Activated T-cell treated with anti-CD3 and anti-CD28 coated beads, Interleukin-2, amount 50 U/mL, for 72 hours (primary cell): Measurements from ENCODE around the gene AMIGO3. TPM values are rescaled to one million over a fixed set of nuclear protein-coding genes. Genes with fewer than 3 reads are reported as not detected.
"Not testable (repeated sequence)": the region's sequence is repeated elsewhere in the genome, so short reads cannot be mapped to it uniquely, and the experiment has no call there.

Experiments used
- ATAC-seq, 2 donors: fragments of 150-1000 bp; cut with Tn5 transposase; replicated peaks in 1 of 2; 2 replicates each; pipeline ENCODE4 v1.10.0; 2021; ENCODE audit warnings: moderate library complexity in 2 of 2, mild to moderate bottlenecking in 1 of 2
- DNase-seq, 2 donors: peaks; one replicate each; pipeline ENCODE4 v3.0.0; 2021 to 2022; ENCODE audit warnings: mixed read lengths in 1 of 2
- H3K27ac Mint-ChIP-seq: one replicate; pipeline ENCODE4 v1.8.0; 2022; ENCODE audit warnings: mild to moderate bottlenecking, moderate library complexity, mixed read lengths
- H3K27me3 Mint-ChIP-seq: one replicate; pipeline ENCODE4 v1.8.0; 2022; ENCODE audit warnings: low read depth, mixed read lengths
- H3K36me3 Mint-ChIP-seq, 2 donors: one replicate each; pipeline ENCODE4 v1.8.0; 2022; ENCODE audit warnings: mixed read lengths in 2 of 2, mild to moderate bottlenecking in 1 of 2; ENCODE audit not compliant: insufficient read depth in 2 of 2
- H3K4me1 Mint-ChIP-seq: one replicate; pipeline ENCODE4 v1.8.0; 2022; ENCODE audit warnings: low read depth, mixed read lengths
- H3K4me3 Mint-ChIP-seq, 2 donors: one replicate each; pipeline ENCODE4 v1.8.0; 2022; ENCODE audit warnings: mild to moderate bottlenecking in 2 of 2, mixed read lengths in 2 of 2, moderate library complexity in 2 of 2
- H3K9me3 Mint-ChIP-seq, 2 donors: one replicate each; pipeline ENCODE4 v1.8.0; 2022; ENCODE audit warnings: mixed read lengths in 2 of 2
- total RNA-seq, 2 donors: library from RNA; stranded (reverse); gene quantifications; one replicate each; pipeline ENCODE4 v1.2.3, GENCODE V29; 2022

Gene AMIGO3
- total RNA-seq, 2 donors from 2014 or later, result 0.19 to 0.72 TPM

- Mint-ChIP-seq H3K4me1 (peaks cover 32% of the 10 kb centered on the region), H3K4me3 (peak overlapping the region; percentile 58 to 65)
- not testable (repeated sequence) for H3K36me3 Mint-ChIP-seq, H3K27ac Mint-ChIP-seq, H3K9me3 Mint-ChIP-seq, H3K27me3 Mint-ChIP-seq
- DNase-seq (peak; percentile 60 to 67), ATAC-seq (peak; percentile 45 to 52)
Measured at GRCh38 chr3:49686769-49687423, 32.6 kb downstream of the AMIGO3 start.

DNA sequence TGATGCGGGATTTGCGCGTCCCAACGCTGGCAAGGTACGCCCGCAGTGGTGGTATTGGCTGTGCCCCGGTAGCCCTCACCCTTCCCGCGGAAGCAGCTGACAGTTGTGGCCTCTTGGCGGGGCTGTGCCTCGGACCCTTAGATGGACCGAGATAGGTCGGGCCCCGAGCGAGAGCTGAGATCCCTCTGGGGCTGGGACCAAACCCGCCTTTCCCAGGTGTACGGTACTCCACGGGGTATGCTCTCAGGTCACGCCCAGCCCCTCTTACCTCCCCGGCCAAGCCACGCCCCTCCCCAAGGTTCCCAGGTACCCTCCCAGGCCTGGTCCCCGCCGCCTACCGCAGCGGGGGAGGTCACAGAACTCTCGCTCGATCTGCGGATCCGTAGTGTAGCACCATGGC is 33.1 kb downstream of the AMIGO3 start:
- H3K9me3 Mint-ChIP-seq, H3K36me3 Mint-ChIP-seq, H3K27me3 Mint-ChIP-seq, H3K27ac Mint-ChIP-seq: not testable (repeated sequence)
- peak overlapping the region; percentile 54 to 65 for H3K4me3 Mint-ChIP-seq
- peak; percentile 33 to 41 for DNase-seq
- H3K4me1 Mint-ChIP-seq, result peaks cover 29% of the 10 kb centered on the region
- ATAC-seq, result peak; percentile 8 to 9

DNA sequence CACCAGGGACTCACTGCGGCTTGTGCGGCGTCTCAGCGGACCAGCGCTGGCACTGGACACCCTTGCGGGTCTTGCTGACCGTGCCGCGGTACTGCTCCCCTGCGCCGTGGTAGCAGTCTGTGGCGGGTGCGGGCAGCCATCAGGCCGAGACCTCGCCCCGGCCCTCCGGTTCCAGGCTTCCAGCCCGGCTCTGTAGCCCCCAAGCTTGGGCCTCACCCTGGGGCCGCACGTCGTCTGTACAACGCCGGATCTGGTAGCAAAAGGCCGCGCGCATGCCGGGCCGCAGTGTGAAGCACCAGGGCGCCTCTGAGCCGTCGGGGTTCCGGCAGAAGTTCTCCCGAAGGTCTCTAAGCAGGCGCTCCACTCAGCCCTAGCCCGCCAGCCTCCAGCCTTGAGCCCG is 33.6 kb downstream of the AMIGO3 start:
- not testable (repeated sequence) for H3K27ac Mint-ChIP-seq, H3K36me3 Mint-ChIP-seq, ATAC-seq, DNase-seq, H3K27me3 Mint-ChIP-seq, H3K9me3 Mint-ChIP-seq
- Mint-ChIP-seq H3K4me1 (peaks cover 24% of the 10 kb centered on the region), H3K4me3 (peak overlapping the region in 1 of 2 donors; percentile 65)

DNA sequence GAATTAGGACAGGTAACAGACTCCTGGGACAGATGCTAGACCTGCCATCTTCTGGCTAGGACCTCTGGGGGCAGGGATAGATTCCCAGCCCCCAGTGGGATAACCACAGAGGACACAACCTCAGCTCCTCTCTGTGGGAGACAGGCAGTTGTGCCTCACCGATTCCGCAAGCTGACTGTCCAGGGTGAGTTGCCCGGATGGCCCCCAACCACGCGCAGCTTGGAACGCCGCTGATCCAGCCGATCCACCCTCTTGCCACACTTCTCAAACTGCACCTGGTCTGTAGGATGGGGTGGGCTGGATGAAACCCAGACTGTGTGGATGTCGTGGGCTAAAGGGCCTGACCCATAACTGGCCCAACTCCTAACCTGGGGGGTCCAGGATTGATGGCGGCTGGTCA is 34.4 kb downstream of the AMIGO3 start:
- H3K36me3 Mint-ChIP-seq, H3K9me3 Mint-ChIP-seq, ATAC-seq, H3K27me3 Mint-ChIP-seq, H3K27ac Mint-ChIP-seq, DNase-seq: not testable (repeated sequence)
- peak overlapping the region; percentile 16 to 53 for H3K4me3 Mint-ChIP-seq
- peaks cover 18% of the 10 kb centered on the region for H3K4me1 Mint-ChIP-seq

DNA sequence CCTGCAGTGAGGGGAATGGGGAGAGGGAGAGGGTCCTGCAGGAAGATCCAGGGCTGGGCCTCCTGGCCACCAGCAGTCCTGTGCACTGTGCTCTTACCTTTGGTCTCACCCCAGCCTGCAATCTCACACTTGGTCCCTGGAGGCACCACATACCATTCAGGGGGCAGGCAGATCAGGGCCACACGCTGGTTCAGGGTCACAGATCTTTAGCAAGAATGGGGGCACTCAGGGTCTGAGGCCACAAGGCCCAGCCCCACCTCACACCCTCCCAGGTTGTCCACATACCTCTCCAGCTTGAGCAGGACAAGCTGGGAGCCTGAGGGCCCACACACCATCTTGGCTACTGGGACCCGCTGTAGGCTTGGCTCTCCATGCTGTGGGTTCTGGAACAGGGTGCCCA is 35.0 kb downstream of the AMIGO3 start:
- not testable (repeated sequence) for H3K4me3 Mint-ChIP-seq, H3K27ac Mint-ChIP-seq, H3K27me3 Mint-ChIP-seq, H3K36me3 Mint-ChIP-seq, H3K9me3 Mint-ChIP-seq, DNase-seq, ATAC-seq
- H3K4me1 Mint-ChIP-seq, result peaks cover 15% of the 10 kb centered on the region

DNA sequence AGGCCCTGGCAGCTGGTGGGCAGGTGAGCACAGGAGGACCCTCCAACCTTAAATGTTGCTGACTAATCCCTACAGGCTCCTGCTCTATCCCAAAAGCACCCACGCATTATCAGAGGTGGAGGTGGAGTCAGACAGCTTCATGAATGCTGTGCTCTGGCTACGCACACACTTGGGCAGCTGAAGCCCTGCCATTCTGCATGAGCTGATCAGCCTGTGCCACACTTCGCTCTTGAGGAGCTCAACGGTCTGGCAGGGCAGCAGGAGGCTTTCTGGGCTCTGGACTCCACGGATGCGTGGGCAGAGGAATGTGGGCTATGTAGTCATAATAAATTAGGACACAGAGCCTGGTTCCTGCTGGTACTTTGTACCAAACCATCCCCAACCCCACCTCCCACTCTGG is 36.3 kb downstream of the AMIGO3 start:
- no peak overlapping the region for H3K4me3 Mint-ChIP-seq
- DNase-seq (no peak), ATAC-seq (no peak)
- H3K36me3 Mint-ChIP-seq, result peaks cover 0 to 7% of the 10 kb centered on the region in 2 donors
- no peaks in the 10 kb centered on the region for H3K27me3 Mint-ChIP-seq
- no peak overlapping the region for H3K27ac Mint-ChIP-seq
- H3K4me1 Mint-ChIP-seq, result peaks cover 4% of the 10 kb centered on the region
- H3K9me3 Mint-ChIP-seq, result no peaks in the 10 kb centered on the region

- H3K9me3 Mint-ChIP-seq, result no peaks in the 10 kb centered on the region
- DNase-seq, result no peak
- ATAC-seq, result no peak
- H3K36me3 Mint-ChIP-seq, result peaks cover 0 to 8% of the 10 kb centered on the region in 2 donors
- no peak overlapping the region for H3K27ac Mint-ChIP-seq
- peaks cover 4% of the 10 kb centered on the region for H3K4me1 Mint-ChIP-seq
- H3K4me3 Mint-ChIP-seq, result no peak overlapping the region
- H3K27me3 Mint-ChIP-seq, result no peaks in the 10 kb centered on the region
Measured at GRCh38 chr3:49681543-49681942, 37.9 kb downstream of the AMIGO3 start.

- no peak for DNase-seq
- no peaks in the 10 kb centered on the region for H3K27me3 Mint-ChIP-seq
- H3K27ac Mint-ChIP-seq, result no peak overlapping the region
- peaks cover 6% of the 10 kb centered on the region for H3K4me1 Mint-ChIP-seq
- H3K36me3 Mint-ChIP-seq, result peaks cover 0 to 8% of the 10 kb centered on the region in 2 donors
- no peak for ATAC-seq
- H3K4me3 Mint-ChIP-seq, result no peak overlapping the region
- H3K9me3 Mint-ChIP-seq, result no peaks in the 10 kb centered on the region
Measured at GRCh38 chr3:49681232-49681522, 38.3 kb downstream of the AMIGO3 start.

DNA sequence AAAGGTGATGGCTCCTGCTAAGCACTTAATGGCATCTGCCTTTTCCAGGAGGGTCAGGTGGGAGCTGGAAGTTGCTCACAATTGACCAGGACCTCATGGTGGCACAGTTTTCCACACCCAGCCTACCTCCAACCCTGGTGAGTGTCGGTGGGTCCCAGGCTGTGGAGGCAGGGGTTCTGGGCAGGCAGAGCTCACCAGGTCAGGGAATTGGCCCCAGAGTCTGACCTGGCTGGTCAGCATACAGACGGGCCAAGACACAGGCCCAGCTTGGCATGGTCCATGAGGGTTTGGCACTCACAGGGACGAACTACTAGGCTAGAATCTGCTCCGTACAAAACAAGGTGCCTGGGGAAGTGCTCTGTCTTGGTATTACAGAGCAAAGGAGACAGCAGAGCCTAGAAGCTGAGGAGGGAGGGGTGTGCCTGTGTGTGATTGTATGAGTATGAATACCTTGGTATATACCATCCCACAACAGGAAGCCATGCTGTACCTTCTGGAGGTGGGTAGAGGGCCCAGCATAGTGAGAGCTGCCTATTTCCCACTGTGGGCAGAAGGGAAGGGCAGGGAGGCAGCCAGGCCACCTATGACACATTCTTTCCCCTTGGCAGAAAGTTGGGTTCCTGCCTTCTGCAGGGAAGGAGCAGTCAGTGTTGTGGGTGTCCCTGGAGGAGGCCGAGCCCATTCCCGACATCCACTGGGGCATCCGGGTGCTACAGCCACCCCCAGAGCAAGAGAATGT is 38.8 kb downstream of the AMIGO3 start:
- H3K27ac Mint-ChIP-seq, result no peak overlapping the region
- peaks cover 11% of the 10 kb centered on the region for H3K4me1 Mint-ChIP-seq
- ATAC-seq (no peak), DNase-seq (no peak)
- H3K4me3 Mint-ChIP-seq, result no peak overlapping the region
- H3K27me3 Mint-ChIP-seq, result no peaks in the 10 kb centered on the region
- peaks cover 0 to 8% of the 10 kb centered on the region in 2 donors for H3K36me3 Mint-ChIP-seq
- no peaks in the 10 kb centered on the region for H3K9me3 Mint-ChIP-seq

DNA sequence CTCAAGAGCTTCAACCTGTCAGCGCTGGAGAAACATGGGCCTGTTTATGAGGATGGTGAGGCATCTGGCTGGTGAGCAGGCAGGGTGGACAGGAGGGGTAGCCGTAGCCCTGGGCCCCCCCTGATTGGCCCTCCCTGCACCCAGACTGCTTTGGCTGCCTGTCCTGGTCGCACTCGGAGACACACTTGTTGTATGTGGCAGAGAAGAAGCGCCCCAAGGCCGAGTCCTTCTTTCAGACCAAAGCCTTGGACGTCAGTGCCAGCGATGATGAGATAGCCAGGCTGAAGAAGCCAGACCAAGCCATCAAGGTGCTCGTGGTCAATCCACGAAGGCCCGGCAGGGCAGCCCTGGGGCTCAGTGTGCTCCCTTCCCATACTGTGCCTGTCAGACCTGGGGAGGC is 43.6 kb downstream of the AMIGO3 start:
- Mint-ChIP-seq H3K4me3 (no peak overlapping the region), H3K36me3 (peaks cover 0 to 8% of the 10 kb centered on the region in 2 donors), H3K4me1 (peaks cover 37% of the 10 kb centered on the region), H3K27me3 (no peaks in the 10 kb centered on the region), H3K9me3 (no peaks in the 10 kb centered on the region), H3K27ac (no peak overlapping the region)
- no peak for DNase-seq
- no peak for ATAC-seq

DNA sequence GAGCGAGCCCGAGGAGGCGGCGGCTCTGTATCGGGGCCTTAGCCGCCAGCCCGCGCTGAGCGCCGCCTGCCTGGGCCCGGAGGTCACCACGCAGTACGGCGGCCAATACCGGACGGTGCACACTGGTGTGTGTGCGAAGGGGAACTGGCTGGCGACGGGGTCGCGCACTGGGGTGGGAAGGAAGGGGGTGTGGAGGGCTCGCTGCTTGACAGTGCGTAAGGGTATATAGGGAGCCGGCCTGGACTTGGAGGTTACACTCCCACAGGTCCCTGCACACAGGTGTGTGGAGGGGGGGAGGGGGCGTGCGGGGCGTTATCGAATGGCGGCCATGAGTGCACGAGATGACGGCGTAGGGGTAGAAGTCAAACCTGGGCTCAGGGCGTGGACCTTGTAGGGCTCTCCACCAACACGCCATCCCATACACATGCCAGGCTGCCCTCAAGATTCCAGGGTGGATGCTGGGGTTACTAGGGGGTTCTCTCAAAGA is 44.9 kb downstream of the AMIGO3 start:
- ATAC-seq (peak; percentile 22 to 36), DNase-seq (no peak)

GRCh38 chr3:49673715-49674496 is 45.6 kb downstream of the AMIGO3 start, which contains the start of gene APEH:
TSS of gene APEH (plus strand) at chr3:49674351. CDS start at chr3:49674402, 51 bp downstream.
- peak within 1 kb of the TSS; percentile 90 to 91 for H3K4me3 Mint-ChIP-seq
- H3K9me3 Mint-ChIP-seq, result no peaks in the 10 kb centered on the region
- H3K4me1 Mint-ChIP-seq, result peaks cover 33% of the 10 kb centered on the region
- no peaks in the 10 kb centered on the region for H3K27me3 Mint-ChIP-seq
- peak; percentile 99 for DNase-seq
- ATAC-seq, result peak; percentile 88 to 90
- H3K36me3 Mint-ChIP-seq, result peaks cover 0 to 3% of the 10 kb centered on the region in 2 donors
- peak within 1 kb of the TSS; percentile 90 for H3K27ac Mint-ChIP-seq

More for the DNA sequence above, 44.9 kb downstream of the AMIGO3 start:
- Mint-ChIP-seq H3K36me3 (peaks cover 0 to 3% of the 10 kb centered on the region in 2 donors), H3K27ac (no peak overlapping the region), H3K4me3 (peak overlapping the region; percentile 90 to 91), H3K27me3 (no peaks in the 10 kb centered on the region), H3K4me1 (peaks cover 33% of the 10 kb centered on the region), H3K9me3 (no peaks in the 10 kb centered on the region)

- DNase-seq (peak in 1 of 2 donors; percentile 8), ATAC-seq (no peak)
- Mint-ChIP-seq H3K36me3 (peaks cover 0 to 2% of the 10 kb centered on the region in 2 donors), H3K4me3 (peak overlapping the region; percentile 90 to 91), H3K4me1 (peaks cover 33% of the 10 kb centered on the region), H3K27ac (peak overlapping the region; percentile 90), H3K9me3 (no peaks in the 10 kb centered on the region), H3K27me3 (no peaks in the 10 kb centered on the region)
Measured at GRCh38 chr3:49673121-49673714, 46.3 kb downstream of the AMIGO3 start.
